ENCODE results near the gene CAPN12. TPM values are rescaled to one million over a fixed set of nuclear protein-coding genes. Genes with fewer than 3 reads are reported as not detected.

The CAPN12 gene
- polyA plus RNA-seq, 2 of the 4 experiments (the other 2 are of a cell fraction): 10.0 to 11.7 TPM

DNA sequence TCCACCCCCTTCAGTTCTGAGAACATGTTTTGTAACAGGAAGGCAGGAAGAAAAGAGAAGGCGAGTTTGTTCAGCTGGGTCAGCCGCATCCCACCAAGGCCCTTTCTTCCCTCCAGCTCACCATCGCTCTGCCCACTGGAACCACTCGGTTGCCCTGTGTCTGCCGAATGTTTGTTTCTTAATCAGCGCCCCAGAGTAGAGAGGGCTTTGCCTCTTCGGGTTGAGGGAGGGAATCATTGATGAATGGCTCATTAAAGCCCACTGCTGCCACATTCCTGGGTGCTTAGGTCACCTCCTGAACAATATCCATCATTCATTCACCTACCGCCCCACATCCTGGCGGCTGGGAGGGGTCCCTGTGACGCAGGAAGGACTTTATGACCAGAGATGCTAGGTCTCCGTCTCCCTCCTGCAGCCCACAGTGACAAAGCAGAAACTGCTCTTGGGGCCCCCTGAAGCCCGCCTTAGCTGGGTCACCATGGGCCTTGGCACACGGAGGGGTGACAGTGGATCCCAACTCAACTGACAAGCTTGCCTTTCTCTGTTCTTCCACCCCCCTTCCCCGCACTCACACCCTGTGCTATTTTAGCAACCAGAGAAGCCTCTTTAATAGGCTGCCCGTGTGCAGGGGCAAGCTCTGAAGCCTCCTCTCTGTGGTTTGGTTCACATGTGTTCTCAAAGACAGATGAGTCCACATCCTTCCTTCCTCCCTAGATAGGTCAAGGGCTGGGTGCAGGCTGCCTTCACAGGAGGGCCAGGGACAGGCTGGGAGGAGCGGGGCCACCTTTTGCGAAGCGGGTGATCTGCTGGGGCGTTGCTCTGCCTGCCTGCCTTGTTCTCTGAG is 50.7 kb downstream of the CAPN12 start (continued):
- TF ChIP-seq CTCF (IDR thresholded peaks at IDR 0.05) (no peak), CEBPB (IDR thresholded peaks at IDR 0.05) (peak in 1 of 2 experiments; percentile 68; a peak in 2 of 4 replicates), PBX3 (IDR thresholded peaks at IDR 0.05) (0 out of 2 replicates have a peak, but pooled peaks have one; percentile 61), TP53 (CRISPR knock-in tag; IDR thresholded peaks at IDR 0.05) (peak; percentile 43; the same call in 1 of the 2 replicates), NR3C1 (IDR thresholded peaks at IDR 0.05) (no peak), HOXA7 (CRISPR knock-in tag; IDR thresholded peaks at IDR 0.05) (peak; percentile 88; the same call in 1 of the 2 replicates), TFCP2L1 (CRISPR knock-in tag; IDR thresholded peaks at IDR 0.05) (peak; percentile 8; the same call in 1 of the 2 replicates), FOXS1 (CRISPR knock-in tag; IDR thresholded peaks at IDR 0.05) (peak; percentile 67), JUNB (IDR thresholded peaks at IDR 0.05) (no peak), GATA3 (IDR thresholded peaks at IDR 0.05; ENCODE audit: borderline replicate concordance) (peak; percentile 76; the same call in 1 of the 2 replicates), MAX (IDR thresholded peaks at IDR 0.05) (peak; percentile 10), CBX2 (IDR thresholded peaks at IDR 0.05; ENCODE audit: borderline replicate concordance, low read depth) (no peak), JUN (IDR thresholded peaks at IDR 0.05) (peak in 1 of 2 experiments; percentile 67; a peak in 4 of 5 replicates), FOSL2 (IDR thresholded peaks at IDR 0.05) (peak; percentile 38; the same call in 1 of the 2 replicates), FOSL2 (CRISPR knock-in tag; IDR thresholded peaks at IDR 0.05) (peak; percentile 85), RARB (CRISPR knock-in tag; IDR thresholded peaks at IDR 0.05) (peak; percentile 29; the same call in 1 of the 2 replicates)
- TF ChIP-seq, protein P1, sequence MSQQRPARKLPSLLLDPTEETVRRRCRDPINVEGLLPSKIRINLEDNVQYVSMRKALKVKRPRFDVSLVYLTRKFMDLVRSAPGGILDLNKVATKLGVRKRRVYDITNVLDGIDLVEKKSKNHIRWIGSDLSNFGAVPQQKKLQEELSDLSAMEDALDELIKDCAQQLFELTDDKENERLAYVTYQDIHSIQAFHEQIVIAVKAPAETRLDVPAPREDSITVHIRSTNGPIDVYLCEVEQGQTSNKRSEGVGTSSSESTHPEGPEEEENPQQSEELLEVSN (IDR thresholded peaks at IDR 0.05; ENCODE audit: borderline replicate concordance, low read depth): peak; percentile 26; the same call in 1 of the 2 replicates

DNA sequence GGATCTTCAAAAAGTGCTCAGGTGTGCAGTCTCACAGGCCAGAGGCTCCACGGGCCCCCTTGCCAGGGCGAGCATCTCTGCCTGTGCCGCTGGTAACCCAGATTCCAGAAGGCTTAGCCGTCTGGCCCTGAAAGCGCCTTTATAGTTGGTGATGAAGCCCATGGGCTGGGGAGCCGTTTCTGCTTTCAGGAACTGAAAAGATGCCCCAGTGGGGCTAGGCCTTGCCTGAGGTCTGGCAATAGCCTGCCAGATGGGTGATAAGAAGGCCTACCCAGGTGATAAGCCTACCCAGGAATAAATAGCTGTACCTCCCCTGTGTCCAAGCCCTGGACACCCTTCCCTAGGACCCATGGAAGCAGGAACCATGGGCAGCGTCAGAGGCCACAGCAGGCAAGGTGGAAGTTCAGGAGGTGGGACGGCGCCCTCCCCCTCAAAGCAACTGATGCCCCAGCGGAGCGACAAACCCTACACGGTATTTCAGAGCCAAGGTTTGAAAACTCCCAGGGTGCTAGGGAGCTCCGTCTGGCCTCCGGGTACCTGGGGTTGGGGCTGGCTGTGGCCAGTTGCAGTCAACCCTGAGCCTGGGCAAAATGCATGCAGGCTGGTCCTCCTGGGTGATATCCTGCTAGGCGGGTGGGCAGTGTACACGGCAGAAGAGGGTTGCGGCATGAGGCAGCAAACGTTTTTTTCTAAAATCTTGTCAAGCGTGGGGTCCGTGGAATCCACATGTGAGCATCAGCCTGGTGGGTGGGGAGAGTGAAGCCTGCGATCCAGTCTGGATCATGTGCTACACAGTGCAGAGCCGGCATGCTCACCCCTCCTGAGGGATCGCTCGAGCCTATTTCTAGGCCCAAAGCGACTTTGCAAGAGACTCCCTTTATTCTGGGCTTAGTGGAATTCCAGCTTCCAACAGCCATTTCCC is 51.6 kb downstream of the CAPN12 start:
- WGBS (ENCODE audit: missing lambda C conversion rate): 70% methylated on average over 25 of the region's 25 CpGs
- H3K4me3 ChIP-seq: 0 out of 3 replicates have a peak overlapping the region, but pooled peaks have one; percentile 1
- H3K9me3 ChIP-seq: no peaks in the 10 kb centered on the region
- DNase-seq (ENCODE audit: low read depth in 1 of 2, low spot score in 1 of 2) (no peak), ATAC-seq (peak; percentile 27 to 37), FAIRE-seq (no peak)
- no peak for TF ChIP-seq HMGXB4 (CRISPR knock-in tag; IDR thresholded peaks at IDR 0.05; ENCODE audit: borderline replicate concordance)
- TF ChIP-seq EHF (CRISPR knock-in tag; IDR thresholded peaks at IDR 0.05): peak; percentile 66; the same call in 1 of the 2 replicates
- 0 out of 2 replicates have a peak, but pooled peaks have one; percentile 14 for TF ChIP-seq FOXS1 (CRISPR knock-in tag; IDR thresholded peaks at IDR 0.05)
- peak; percentile 71 for TF ChIP-seq MAX (IDR thresholded peaks at IDR 0.05)
- TF ChIP-seq ZNF302 (CRISPR knock-in tag; IDR thresholded peaks at IDR 0.05): peak; percentile 84
- TF ChIP-seq RAD21 (conservative IDR thresholded peaks at IDR 0.05 in 1 of 2, IDR thresholded peaks at IDR 0.05 in 1 of 2): no peak; a peak in 1 of 5 replicates
- peak; percentile 47; the same call in 1 of the 2 replicates for TF ChIP-seq HOXA7 (CRISPR knock-in tag; IDR thresholded peaks at IDR 0.05)
- TF ChIP-seq POLR2AphosphoS2 (conservative IDR thresholded peaks at IDR 0.05; ENCODE audit: low read length): peak; percentile 26
- no peak for TF ChIP-seq KDM5A (IDR thresholded peaks at IDR 0.05)
- peak; percentile 61; the same call in 1 of the 2 replicates for TF ChIP-seq FOSB (CRISPR knock-in tag; IDR thresholded peaks at IDR 0.05)
- TF ChIP-seq HOXB13 (CRISPR knock-in tag; IDR thresholded peaks at IDR 0.05; ENCODE audit: low read depth): peak; percentile 27; the same call in 1 of the 2 replicates
- TF ChIP-seq HOXB5 (CRISPR knock-in tag; IDR thresholded peaks at IDR 0.05): peak; percentile 52; the same call in 1 of the 2 replicates
- TF ChIP-seq HDAC2 (IDR thresholded peaks at IDR 0.05): no peak
- H3K4me2 ChIP-seq: peak overlapping the region; percentile 62
- peaks cover 100% of the 10 kb centered on the region for H3K4me1 ChIP-seq
- H3K27ac ChIP-seq: peak overlapping the region; percentile 93 to 94
- ChIA-PET POLR2A (interaction anchor here (1.0 to 1.7 kb wide), 11 partner anchors 8 to 237 kb away, joined by 3 to 7 read pairs (median 5); partner anchors contain the start of genes ACTN4 and EIF3K), CTCF (interaction anchor here (0.9 to 33.1 kb wide), 8 partner anchors 7 to 128 kb away, joined by 3 to 764 read pairs (median 12); no protein-coding TSS in a partner anchor)
